Activated T-helper 17 cell treated with anti-CD3 and anti-CD28 coated beads, Interleukin-2, amount 50 U/mL, for 72 hours (primary cell): ENCODE measurements around the gene SLC8A1. TPM values are rescaled to one million over a fixed set of nuclear protein-coding genes. Genes with fewer than 3 reads are reported as not detected.
A peak's percentile ranks its signal among the peaks of the same experiment; 100 is the strongest.

Experiments
- ATAC-seq: fragments of 150-1000 bp; cut with Tn5 transposase; replicated peaks from 2 replicates; pipeline ENCODE4 v1.10.0; 2021; ENCODE audit warnings: mild to moderate bottlenecking, moderate library complexity
- H3K27ac Mint-ChIP-seq: one replicate; pipeline ENCODE4 v1.8.0; 2022; ENCODE audit warnings: mixed read lengths
- H3K27me3 Mint-ChIP-seq: one replicate; pipeline ENCODE4 v1.8.0; 2022; ENCODE audit warnings: mixed read lengths
- H3K36me3 Mint-ChIP-seq: one replicate; pipeline ENCODE4 v1.8.0; 2022; ENCODE audit warnings: low read depth, mild to moderate bottlenecking, mixed read lengths
- H3K4me1 Mint-ChIP-seq: one replicate; pipeline ENCODE4 v1.8.0; 2022; ENCODE audit warnings: mixed read lengths
- H3K4me3 Mint-ChIP-seq: one replicate; pipeline ENCODE4 v1.8.0; 2022; ENCODE audit warnings: mild to moderate bottlenecking, mixed read lengths
- H3K9me3 Mint-ChIP-seq: one replicate; pipeline ENCODE4 v1.8.0; 2022; ENCODE audit warnings: mixed read lengths
- total RNA-seq, 2 donors: library from RNA; stranded (reverse); gene quantifications; one replicate each; pipeline ENCODE4 v1.2.3, GENCODE V29; 2022

The SLC8A1 gene
- total RNA-seq, 2 donors from 2014 or later = 0.45 TPM; not detected in 1

- no peaks in the 10 kb centered on the region for H3K36me3 Mint-ChIP-seq
- H3K27me3 Mint-ChIP-seq = no peaks in the 10 kb centered on the region
- H3K27ac Mint-ChIP-seq = no peak overlapping the region
- H3K4me3 Mint-ChIP-seq = no peak overlapping the region
- no peaks in the 10 kb centered on the region for H3K4me1 Mint-ChIP-seq
- ATAC-seq = no peak
- H3K9me3 Mint-ChIP-seq = no peaks in the 10 kb centered on the region
These were observed 22.4 kb upstream of the SLC8A1 start for GRCh38 chr2:40474306-40474705.

- no peaks in the 10 kb centered on the region for H3K9me3 Mint-ChIP-seq
- no peak overlapping the region for H3K27ac Mint-ChIP-seq
- no peaks in the 10 kb centered on the region for H3K27me3 Mint-ChIP-seq
- H3K4me3 Mint-ChIP-seq = no peak overlapping the region
- no peak for ATAC-seq
- no peaks in the 10 kb centered on the region for H3K4me1 Mint-ChIP-seq
- H3K36me3 Mint-ChIP-seq = no peaks in the 10 kb centered on the region
These were observed 20.0 kb upstream of the SLC8A1 start for GRCh38 chr2:40471866-40472265.

DNA sequence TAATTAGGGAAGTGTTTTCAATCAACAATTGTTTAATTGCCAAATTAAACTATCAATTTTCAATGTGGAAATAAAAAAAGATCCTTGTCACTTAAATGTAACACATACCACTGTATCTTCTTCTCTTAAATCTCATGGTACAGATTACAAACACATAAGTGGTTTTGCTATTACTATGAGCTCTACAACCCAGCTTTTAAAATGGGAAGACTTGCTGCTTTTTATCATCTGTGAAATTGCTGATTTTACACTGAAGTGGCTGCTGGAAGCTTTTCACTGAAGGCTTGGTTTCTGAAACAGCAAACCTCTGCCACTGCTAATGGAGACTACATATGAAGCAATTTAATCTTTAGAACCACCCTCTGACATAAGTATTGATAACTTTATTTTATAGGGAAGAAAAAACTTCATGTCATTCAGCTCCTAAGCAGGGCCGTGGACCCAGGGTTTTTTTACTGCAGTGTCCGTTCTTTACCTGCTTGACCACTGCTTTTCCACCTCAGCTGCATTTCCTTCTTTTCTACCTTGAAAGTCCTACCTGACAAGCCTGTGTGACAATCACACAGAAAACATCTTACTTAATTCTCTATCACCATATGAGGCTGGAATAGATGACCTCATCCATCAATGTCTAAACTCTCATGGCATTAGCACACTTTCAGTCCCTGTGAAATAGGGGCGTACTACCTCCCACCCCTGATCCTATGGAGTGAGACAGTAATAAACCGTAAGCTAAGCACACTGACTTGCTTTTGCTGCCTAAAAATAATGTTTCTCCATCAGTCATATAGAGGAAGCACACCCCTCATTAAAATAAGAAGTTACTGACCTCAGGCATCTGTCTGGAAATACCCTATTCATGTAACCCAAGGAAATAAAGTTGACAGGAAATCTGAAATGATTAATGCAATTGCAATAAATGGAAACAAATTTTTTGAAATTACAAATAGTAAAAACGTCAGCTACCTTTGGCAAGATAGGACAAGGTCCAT, 19.2 kb upstream of the SLC8A1 start:
- H3K27me3 Mint-ChIP-seq = no peaks in the 10 kb centered on the region
- H3K9me3 Mint-ChIP-seq = no peaks in the 10 kb centered on the region
- H3K4me1 Mint-ChIP-seq = no peaks in the 10 kb centered on the region
- no peak for ATAC-seq
- H3K27ac Mint-ChIP-seq = no peak overlapping the region
- H3K36me3 Mint-ChIP-seq = no peaks in the 10 kb centered on the region
- no peak overlapping the region for H3K4me3 Mint-ChIP-seq

GRCh38 chr2:40466935-40467572, 15.2 kb upstream of the SLC8A1 start:
- Mint-ChIP-seq H3K36me3 (no peaks in the 10 kb centered on the region), H3K4me1 (no peaks in the 10 kb centered on the region), H3K9me3 (no peaks in the 10 kb centered on the region)

GRCh38 chr2:40466332-40466906, 14.5 kb upstream of the SLC8A1 start:
- H3K4me3 Mint-ChIP-seq = no peak overlapping the region
- H3K27me3 Mint-ChIP-seq = no peaks in the 10 kb centered on the region
- H3K27ac Mint-ChIP-seq = no peak overlapping the region
- H3K36me3 Mint-ChIP-seq = no peaks in the 10 kb centered on the region
- no peaks in the 10 kb centered on the region for H3K9me3 Mint-ChIP-seq
- ATAC-seq = no peak
- no peaks in the 10 kb centered on the region for H3K4me1 Mint-ChIP-seq

More at GRCh38 chr2:40466935-40467572, 15.2 kb upstream of the SLC8A1 start:
- no peaks in the 10 kb centered on the region for H3K27me3 Mint-ChIP-seq
- H3K27ac Mint-ChIP-seq = no peak overlapping the region
- no peak for ATAC-seq
- no peak overlapping the region for H3K4me3 Mint-ChIP-seq

- H3K27ac Mint-ChIP-seq = no peak overlapping the region
- H3K9me3 Mint-ChIP-seq = no peaks in the 10 kb centered on the region
- no peak for ATAC-seq
- no peaks in the 10 kb centered on the region for H3K27me3 Mint-ChIP-seq
- H3K36me3 Mint-ChIP-seq = no peaks in the 10 kb centered on the region
- H3K4me1 Mint-ChIP-seq = no peaks in the 10 kb centered on the region
- H3K4me3 Mint-ChIP-seq = no peak overlapping the region
These were observed 11.2 kb upstream of the SLC8A1 start for GRCh38 chr2:40463112-40463511.

- H3K27me3 Mint-ChIP-seq = no peaks in the 10 kb centered on the region
- H3K4me3 Mint-ChIP-seq = no peak overlapping the region
- no peaks in the 10 kb centered on the region for H3K9me3 Mint-ChIP-seq
- H3K36me3 Mint-ChIP-seq = no peaks in the 10 kb centered on the region
- ATAC-seq = no peak
- no peaks in the 10 kb centered on the region for H3K4me1 Mint-ChIP-seq
- H3K27ac Mint-ChIP-seq = no peak overlapping the region
These were observed 6.4 kb upstream of the SLC8A1 start for GRCh38 chr2:40458271-40458794.

DNA sequence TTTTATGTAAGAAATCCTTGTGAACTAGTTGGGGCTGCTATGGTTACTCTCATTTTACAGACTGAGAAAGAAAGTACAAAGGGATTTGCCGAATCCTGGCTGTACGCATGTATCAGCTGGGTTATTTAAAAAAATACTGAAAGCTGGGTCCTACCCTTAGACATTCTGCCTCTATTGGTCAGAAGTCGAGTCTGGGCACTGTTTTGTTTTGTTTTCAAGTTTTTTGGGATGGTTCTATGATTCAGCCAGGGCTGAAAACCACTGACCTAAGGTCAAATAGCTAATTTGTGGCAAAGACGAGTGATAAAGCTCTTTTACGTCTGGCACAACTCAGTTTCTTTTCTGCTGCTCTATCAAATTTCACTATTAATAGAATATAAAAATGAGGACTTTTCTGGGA, 5.9 kb upstream of the SLC8A1 start:
- no peaks in the 10 kb centered on the region for H3K4me1 Mint-ChIP-seq
- no peaks in the 10 kb centered on the region for H3K9me3 Mint-ChIP-seq
- no peak overlapping the region for H3K4me3 Mint-ChIP-seq
- H3K27me3 Mint-ChIP-seq = peaks cover 4% of the 10 kb centered on the region
- no peak overlapping the region for H3K27ac Mint-ChIP-seq
- ATAC-seq = no peak
- no peaks in the 10 kb centered on the region for H3K36me3 Mint-ChIP-seq

GRCh38 chr2:40457366-40457765, 5.5 kb upstream of the SLC8A1 start:
- Mint-ChIP-seq H3K27ac (no peak overlapping the region), H3K9me3 (no peaks in the 10 kb centered on the region), H3K36me3 (no peaks in the 10 kb centered on the region), H3K4me3 (no peak overlapping the region), H3K4me1 (peaks cover 3% of the 10 kb centered on the region), H3K27me3 (peaks cover 7% of the 10 kb centered on the region)
- ATAC-seq = no peak

GRCh38 chr2:40456926-40457325, 5.0 kb upstream of the SLC8A1 start:
- no peaks in the 10 kb centered on the region for H3K36me3 Mint-ChIP-seq
- H3K4me1 Mint-ChIP-seq = peaks cover 5% of the 10 kb centered on the region
- H3K4me3 Mint-ChIP-seq = no peak overlapping the region
- H3K27me3 Mint-ChIP-seq = peaks cover 10% of the 10 kb centered on the region
- no peak overlapping the region for H3K27ac Mint-ChIP-seq
- no peaks in the 10 kb centered on the region for H3K9me3 Mint-ChIP-seq
- ATAC-seq = no peak

- no peak overlapping the region for H3K4me3 Mint-ChIP-seq
- no peaks in the 10 kb centered on the region for H3K36me3 Mint-ChIP-seq
- H3K27ac Mint-ChIP-seq = no peak overlapping the region
- H3K9me3 Mint-ChIP-seq = no peaks in the 10 kb centered on the region
- no peak for ATAC-seq
- H3K4me1 Mint-ChIP-seq = peaks cover 9% of the 10 kb centered on the region
- H3K27me3 Mint-ChIP-seq = peaks cover 21% of the 10 kb centered on the region
These were observed 3.8 kb upstream of the SLC8A1 start for GRCh38 chr2:40455661-40456060.

DNA sequence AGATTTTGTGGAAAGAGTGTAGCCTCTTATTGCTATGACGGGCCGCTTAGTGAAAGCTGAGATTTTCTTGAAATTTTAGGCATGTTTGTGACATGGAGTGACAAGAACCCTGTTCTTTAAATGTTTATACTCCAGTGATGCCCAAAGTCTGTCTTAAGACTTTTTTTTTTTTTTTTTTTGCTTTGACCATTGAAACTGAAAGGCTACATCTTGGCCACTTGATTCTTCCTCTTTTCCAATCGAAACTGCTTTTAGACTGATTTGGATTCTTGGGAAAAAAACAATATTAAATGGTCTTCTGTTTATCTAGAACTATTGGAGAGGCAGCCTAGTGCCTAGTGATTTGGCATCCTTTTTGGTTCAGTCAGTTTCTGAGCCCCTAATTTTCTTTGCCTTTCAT, 2.4 kb upstream of the SLC8A1 start:
- H3K4me3 Mint-ChIP-seq = no peak overlapping the region
- peaks cover 9% of the 10 kb centered on the region for H3K4me1 Mint-ChIP-seq
- H3K27ac Mint-ChIP-seq = no peak overlapping the region
- H3K27me3 Mint-ChIP-seq = peaks cover 29% of the 10 kb centered on the region
- H3K9me3 Mint-ChIP-seq = no peaks in the 10 kb centered on the region
- no peak for ATAC-seq
- no peaks in the 10 kb centered on the region for H3K36me3 Mint-ChIP-seq

DNA sequence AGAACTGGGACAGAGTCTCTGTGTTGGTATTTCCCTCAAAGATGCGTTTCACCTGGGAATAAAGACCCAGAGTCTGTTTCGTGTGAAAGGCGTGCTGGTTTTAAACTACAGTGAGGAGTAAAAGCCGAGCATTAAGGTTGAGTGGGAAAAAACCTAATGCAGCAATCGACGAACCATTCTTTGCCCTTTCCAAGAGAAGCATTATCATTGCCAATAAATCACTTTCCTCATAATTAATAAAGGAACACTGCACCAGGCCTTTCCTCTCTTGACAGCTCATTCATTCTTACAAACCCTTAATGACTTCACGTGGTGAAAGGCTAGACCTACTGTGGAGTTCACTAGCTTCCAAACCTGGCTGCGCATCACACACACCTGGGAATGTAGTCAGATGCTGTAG, 896 bp upstream of the SLC8A1 start:
- no peak for ATAC-seq
- H3K4me1 Mint-ChIP-seq = peaks cover 9% of the 10 kb centered on the region
- H3K9me3 Mint-ChIP-seq = no peaks in the 10 kb centered on the region
- H3K4me3 Mint-ChIP-seq = peak overlapping the region; percentile 68
- H3K36me3 Mint-ChIP-seq = no peaks in the 10 kb centered on the region
- H3K27me3 Mint-ChIP-seq = peaks cover 37% of the 10 kb centered on the region
- no peak overlapping the region for H3K27ac Mint-ChIP-seq

DNA sequence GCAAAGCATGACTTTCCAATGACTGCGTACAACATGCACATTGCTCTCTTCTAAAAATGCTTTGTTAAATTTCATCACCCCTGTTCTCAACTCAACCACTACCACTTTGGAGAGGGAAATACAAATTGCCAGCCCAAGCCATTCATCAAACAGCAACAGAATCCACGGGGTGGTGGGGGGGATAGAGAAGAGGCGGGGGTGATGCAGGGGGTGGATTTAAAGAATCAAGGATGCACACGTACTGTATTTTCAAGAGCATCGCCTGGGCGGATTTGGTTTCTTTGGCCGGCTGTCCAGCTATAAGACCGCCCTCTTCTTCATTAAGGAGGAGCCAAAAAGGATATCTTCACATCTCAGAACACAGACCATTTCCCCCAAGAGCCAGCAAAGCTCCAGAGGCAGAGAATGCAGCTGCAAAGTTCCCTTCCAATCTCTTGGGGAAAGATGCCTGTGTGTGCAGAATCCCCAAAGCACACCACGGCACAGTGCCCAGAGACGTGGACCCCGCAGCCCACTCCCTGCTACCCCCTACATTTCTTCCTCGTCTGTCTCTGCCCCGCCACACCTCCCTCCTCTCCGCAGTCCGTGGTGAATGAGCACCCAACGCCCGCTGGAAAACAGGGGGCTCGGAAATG, 977 bp downstream of the SLC8A1 start:
- Mint-ChIP-seq H3K27ac (no peak overlapping the region), H3K9me3 (peaks cover 4% of the 10 kb centered on the region)

More for the DNA sequence above, 977 bp downstream of the SLC8A1 start:
- ATAC-seq = no peak
- Mint-ChIP-seq H3K27me3 (peaks cover 41% of the 10 kb centered on the region), H3K36me3 (no peaks in the 10 kb centered on the region), H3K4me3 (peak overlapping the region; percentile 68), H3K4me1 (peaks cover 9% of the 10 kb centered on the region)
